Measurements from ENCODE around the gene MOB4. TPM values are rescaled to one million over a fixed set of nuclear protein-coding genes. Genes with fewer than 3 reads are reported as not detected.

The MOB4 gene
- total RNA-seq (2022; extraction: Qiagen RNA extraction): 21.0 to 36.1 TPM (median 30.1 TPM) in 5 replicates

GRCh38 chr2:197515739-197516392 is at the start of gene MOB4:
MOB4 (plus strand) TSS chr2:197516066; CDS start chr2:197516087, 21 bp downstream.

GRCh38 chr2:197499594-197500502 is 16.0 kb upstream of the MOB4 start, which contains the start of the genes HSPD1 and HSPE1:
HSPD1 (minus strand) TSS chr2:197499840; CDS start chr2:197498848, 992 bp downstream.
HSPE1 (plus strand) TSS chr2:197500379; CDS start chr2:197500437, 58 bp downstream.

Other genes with a start within 250 kb of the MOB4 start
- 1.4 to 3.2 TPM (median 2.2 TPM) in 5 replicates for gene ANKRD44, start 205.3 kb upstream of the MOB4 start, total RNA-seq (2022; extraction: Qiagen RNA extraction)
- gene SF3B1, start 81.0 kb upstream of the MOB4 start, total RNA-seq (2022; extraction: Qiagen RNA extraction): 112 to 134 TPM (median 121 TPM) in 5 replicates
- 15.8 to 20.4 TPM (median 16.4 TPM) in 5 replicates for gene COQ10B, start 62.5 kb upstream of the MOB4 start, total RNA-seq (2022; extraction: Qiagen RNA extraction)
- gene HSPD1, start 16.2 kb upstream of the MOB4 start, total RNA-seq (2022; extraction: Qiagen RNA extraction): 504 to 654 TPM (median 563 TPM) in 5 replicates
- 413 to 816 TPM (median 463 TPM) in 5 replicates for gene HSPE1, start 15.7 kb upstream of the MOB4 start, total RNA-seq (2022; extraction: Qiagen RNA extraction)
- 0.06 to 0.13 TPM in 2 of 5 replicates, not detected in the others for gene RFTN2, start 159.5 kb downstream of the MOB4 start, total RNA-seq (2022; extraction: Qiagen RNA extraction)
- 11.3 to 12.5 TPM (median 11.6 TPM) in 5 replicates for gene MARS2, start 189.3 kb downstream of the MOB4 start, total RNA-seq (2022; extraction: Qiagen RNA extraction)

Measured in A549 treated with AZD2906 at 1 μM for 4 hours (cell line).